Fibroblast of peridontal ligament (primary cell): ENCODE data around the gene PIPOX.
A peak's percentile ranks its signal among the peaks of the same experiment; 100 is the strongest.

ENCODE experiments used
- DNase-seq: peaks from one replicate; pipeline ENCODE4 v3.0.0-alpha.2; 2010; ENCODE audit errors: extremely low read depth

The PIPOX gene

GRCh38 chr17:29048440-29049368, 5.8 kb downstream of the PIPOX start:
- DNase-seq = no peak

GRCh38 chr17:29049541-29050145, 6.7 kb downstream of the PIPOX start:
- DNase-seq = no peak

GRCh38 chr17:29050176-29050575, 7.2 kb downstream of the PIPOX start:
- no peak for DNase-seq

GRCh38 chr17:29051194-29051593, 8.3 kb downstream of the PIPOX start:
- no peak for DNase-seq

- no peak for DNase-seq
Measured at GRCh38 chr17:29051731-29052130, 8.8 kb downstream of the PIPOX start.

- DNase-seq = no peak
Measured at GRCh38 chr17:29054835-29055234, 11.9 kb downstream of the PIPOX start.

- no peak for DNase-seq
Measured at GRCh38 chr17:29057361-29057760, 14.4 kb downstream of the PIPOX start.

- no peak for DNase-seq
Measured at GRCh38 chr17:29058391-29058790, 15.4 kb downstream of the PIPOX start.

- DNase-seq = peak; percentile 63
Measured at GRCh38 chr17:29059281-29059680, 16.3 kb downstream of the PIPOX start.

GRCh38 chr17:29060475-29060874, 17.5 kb downstream of the PIPOX start:
- DNase-seq = no peak

- DNase-seq = no peak
Measured at GRCh38 chr17:29061036-29061435, 18.1 kb downstream of the PIPOX start.

GRCh38 chr17:29062215-29062614, 19.3 kb downstream of the PIPOX start:
- no peak for DNase-seq

GRCh38 chr17:29063992-29064391, 21.1 kb downstream of the PIPOX start:
- DNase-seq = no peak

- no peak for DNase-seq
Measured at GRCh38 chr17:29066047-29066446, 23.1 kb downstream of the PIPOX start.

GRCh38 chr17:29066606-29067005, 23.7 kb downstream of the PIPOX start:
- DNase-seq = no peak

- peak; percentile 29 for DNase-seq
Measured at GRCh38 chr17:29068818-29069217, 25.9 kb downstream of the PIPOX start.

GRCh38 chr17:29069526-29070041, 26.6 kb downstream of the PIPOX start:
- DNase-seq = peak; percentile 2

GRCh38 chr17:29070308-29070707, 27.4 kb downstream of the PIPOX start:
- no peak for DNase-seq

- peak; percentile 2 for DNase-seq
Measured at GRCh38 chr17:29070781-29071180, 27.8 kb downstream of the PIPOX start.

- DNase-seq = no peak
Measured at GRCh38 chr17:29071303-29071702, 28.4 kb downstream of the PIPOX start.

- no peak for DNase-seq
Measured at GRCh38 chr17:29073045-29073444, 30.1 kb downstream of the PIPOX start.

- no peak for DNase-seq
Measured at GRCh38 chr17:29073520-29073919, 30.6 kb downstream of the PIPOX start.

GRCh38 chr17:29074488-29074887, 31.5 kb downstream of the PIPOX start:
- DNase-seq = no peak
